CD4-positive, CD25-positive, alpha-beta regulatory T cell (primary cell): Measurements from ENCODE around the gene HOXC5. TPM values are rescaled to one million over a fixed set of nuclear protein-coding genes. Genes with fewer than 3 reads are reported as not detected.

ENCODE experiments used
- ATAC-seq, 2 donors: fragments of 150-1000 bp; cut with Tn5 transposase; one replicate each; pipeline ENCODE4 v1.10.0; 2021; ENCODE audit warnings: low read depth in 2 of 2, moderate number of reproducible peaks in 2 of 2, moderate library complexity in 1 of 2
- DNase-seq, 3 donors: peaks; one replicate each; pipeline versions ENCODE4 v3.0.0 to v3.0.0-alpha.2; 2012 to 2022; ENCODE audit warnings: mixed read lengths in 1 of 3
- H3K27ac ChIP-seq: one replicate; pipeline ENCODE4 v1.7.0; 2013; ENCODE audit warnings: mild to moderate bottlenecking, low read length; ENCODE audit not compliant: insufficient read depth, poor library complexity, severe bottlenecking
- H3K27me3 ChIP-seq: one replicate; pipeline ENCODE4 v1.7.0; 2013; ENCODE audit warnings: low read length; ENCODE audit not compliant: control insufficient read depth, insufficient read depth
- H3K36me3 ChIP-seq: one replicate; pipeline ENCODE4 v1.7.0; 2013; ENCODE audit warnings: mild to moderate bottlenecking, low read length, moderate library complexity; ENCODE audit not compliant: control insufficient read depth, insufficient read depth
- H3K4me1 ChIP-seq: 2 replicates; pipeline ENCODE4 v1.7.0; 2013; ENCODE audit warnings: mild to moderate bottlenecking, low read length; ENCODE audit not compliant: insufficient read depth, control insufficient read depth, poor library complexity, severe bottlenecking
- H3K4me3 ChIP-seq: one replicate; pipeline ENCODE4 v1.7.0; 2013; ENCODE audit warnings: low read depth, mild to moderate bottlenecking, low read length, moderate library complexity
- H3K9me3 ChIP-seq, 2 experiments: 1 replicate in 1 of 2; 2 replicates in 1 of 2; pipeline ENCODE4 v1.7.0; 2013; ENCODE audit warnings: low read length in 2 of 2, mild to moderate bottlenecking in 1 of 2, moderate library complexity in 1 of 2; ENCODE audit not compliant: control insufficient read depth in 2 of 2
- H3K27ac Mint-ChIP-seq, 3 donors: one replicate each; pipeline ENCODE4 v1.8.0; 2020 to 2022; ENCODE audit warnings: mild to moderate bottlenecking in 3 of 3, mixed read lengths in 3 of 3, moderate library complexity in 2 of 3
- H3K27me3 Mint-ChIP-seq: one replicate; pipeline ENCODE4 v1.8.0; 2022; ENCODE audit warnings: mild to moderate bottlenecking, mixed read lengths
- H3K36me3 Mint-ChIP-seq: one replicate; pipeline ENCODE4 v1.8.0; 2020; ENCODE audit warnings: mixed read lengths
- H3K4me1 Mint-ChIP-seq, 4 donors: one replicate each; pipeline ENCODE4 v1.8.0; 2020 to 2022; ENCODE audit warnings: mixed read lengths in 4 of 4, mild to moderate bottlenecking in 1 of 4
- H3K4me3 Mint-ChIP-seq, 4 donors: one replicate each; pipeline ENCODE4 v1.8.0; 2020 to 2022; ENCODE audit warnings: mild to moderate bottlenecking in 4 of 4, mixed read lengths in 4 of 4, moderate library complexity in 3 of 4
- H3K9me3 Mint-ChIP-seq, 7 donors: one replicate each; pipeline ENCODE4 v1.8.0; 2020 to 2022; ENCODE audit warnings: mixed read lengths in 7 of 7, mild to moderate bottlenecking in 3 of 7, moderate library complexity in 2 of 7
- polyA plus RNA-seq, 4 donors: library from polyadenylated mRNA; unstranded; fragments of 300-500 nt; fragmentation: Illumina TruSeq; gene quantifications; one replicate each; pipeline ENCODE4 v1.2.3, GENCODE V29; 2021
- total RNA-seq: library from RNA; stranded (reverse); gene quantifications from one replicate; pipeline ENCODE4 v1.2.3, GENCODE V29; 2022

The HOXC5 gene
- total and polyA plus RNA-seq, 5 donors from 2014 or later = not detected

DNA sequence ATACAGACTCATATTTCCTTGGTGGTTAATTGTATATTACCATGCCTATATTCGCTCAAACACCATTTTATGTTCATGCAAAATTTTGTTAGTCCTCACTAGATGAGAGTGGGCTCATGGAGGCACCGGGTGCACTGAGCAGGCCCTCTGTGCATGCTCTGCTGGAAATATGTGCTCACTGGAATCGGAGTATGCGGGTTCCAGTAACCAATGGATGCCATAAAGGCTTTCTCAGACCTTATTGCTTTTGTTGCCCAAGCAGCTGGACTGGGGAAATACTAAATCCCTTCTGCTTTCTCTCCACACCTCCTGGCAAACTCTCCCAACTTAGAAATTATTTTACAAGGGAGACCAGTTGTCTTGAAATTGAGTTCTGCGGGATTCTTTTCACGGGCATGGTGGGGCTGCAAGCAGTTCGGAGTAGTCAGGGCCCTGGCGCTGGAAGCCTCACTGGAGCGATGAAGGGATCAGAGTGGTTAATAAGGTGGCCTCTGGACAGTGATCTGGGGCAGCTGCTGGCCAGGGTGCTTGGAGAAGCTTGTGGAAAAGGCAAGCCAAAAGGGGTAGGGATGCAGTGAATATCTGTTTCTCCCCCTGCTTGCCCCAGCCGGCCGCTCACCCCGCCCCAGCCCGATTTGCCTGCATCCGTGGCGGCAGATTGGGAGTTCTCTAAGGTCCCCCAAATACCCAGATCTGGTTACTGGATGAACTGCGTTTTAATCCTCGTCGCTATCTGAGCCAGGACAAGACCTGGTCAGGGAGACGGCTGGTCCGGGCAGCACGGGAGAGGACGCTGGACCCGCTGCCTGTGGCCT, 12.1 kb upstream of the HOXC5 start:
- peaks cover 18% of the 10 kb centered on the region for H3K4me1 ChIP-seq
- DNase-seq (no peak), ATAC-seq (no peak)
- H3K27me3 Mint-ChIP-seq = peaks cover 90% of the 10 kb centered on the region
- peaks cover 0 to 21% (median 11%) of the 10 kb centered on the region in 4 donors for H3K4me1 Mint-ChIP-seq
- no peak overlapping the region for H3K27ac ChIP-seq
- peak overlapping the region in 1 of 4 donors; percentile 64 for H3K4me3 Mint-ChIP-seq
- peaks cover 0 to 8% (median 0%) of the 10 kb centered on the region in 7 donors for H3K9me3 Mint-ChIP-seq
- H3K36me3 Mint-ChIP-seq = no peaks in the 10 kb centered on the region
- H3K36me3 ChIP-seq = no peaks in the 10 kb centered on the region
- H3K9me3 ChIP-seq = no peaks in the 10 kb centered on the region
- no peak overlapping the region for H3K4me3 ChIP-seq
- H3K27me3 ChIP-seq = peaks cover 38% of the 10 kb centered on the region
- H3K27ac Mint-ChIP-seq = no peak overlapping the region

GRCh38 chr12:54021432-54022013, 11.3 kb upstream of the HOXC5 start:
- Histone ChIP-seq H3K4me1 (peaks cover 18% of the 10 kb centered on the region), H3K27me3 (peaks cover 39% of the 10 kb centered on the region), H3K4me3 (no peak overlapping the region), H3K9me3 (no peaks in the 10 kb centered on the region), H3K36me3 (no peaks in the 10 kb centered on the region), H3K27ac (no peak overlapping the region)
- peaks cover 0 to 8% (median 0%) of the 10 kb centered on the region in 7 donors for H3K9me3 Mint-ChIP-seq
- no peak overlapping the region for H3K27ac Mint-ChIP-seq
- peaks cover 0 to 21% (median 12%) of the 10 kb centered on the region in 4 donors for H3K4me1 Mint-ChIP-seq
- no peak overlapping the region for H3K4me3 Mint-ChIP-seq
- peaks cover 90% of the 10 kb centered on the region for H3K27me3 Mint-ChIP-seq
- no peak for DNase-seq
- no peaks in the 10 kb centered on the region for H3K36me3 Mint-ChIP-seq
- ATAC-seq = no peak

- no peak for ATAC-seq
Measured at GRCh38 chr12:54022960-54023884, 9.6 kb upstream of the HOXC5 start.

DNA sequence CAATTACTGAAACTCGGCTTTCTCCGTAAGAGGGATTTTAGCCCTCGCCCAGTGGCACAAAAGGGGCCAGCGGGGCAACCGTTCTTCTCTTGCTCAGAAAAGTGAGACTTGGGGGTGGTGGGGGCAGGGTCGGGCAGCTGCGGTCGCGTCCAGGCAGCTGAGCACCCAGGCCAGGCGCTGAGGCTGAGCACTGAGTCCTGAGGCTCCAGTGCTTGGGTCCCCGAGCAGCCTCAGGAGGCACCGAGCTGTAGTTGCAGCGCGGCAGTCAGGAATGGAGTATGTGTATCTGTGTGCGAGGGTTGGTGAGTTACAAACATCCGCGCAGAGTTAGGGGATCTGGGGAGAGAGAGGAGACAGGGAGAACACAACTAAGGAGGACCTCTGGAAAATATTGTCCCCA, 8.7 kb upstream of the HOXC5 start:
- H3K4me3 ChIP-seq = no peak overlapping the region
- ATAC-seq = no peak
- H3K27ac Mint-ChIP-seq = no peak overlapping the region
- H3K27me3 ChIP-seq = peaks cover 48% of the 10 kb centered on the region
- no peaks in the 10 kb centered on the region for H3K9me3 ChIP-seq
- H3K9me3 Mint-ChIP-seq = peaks cover 0 to 3% (median 0%) of the 10 kb centered on the region in 7 donors
- no peaks in the 10 kb centered on the region for H3K36me3 ChIP-seq
- H3K4me1 Mint-ChIP-seq = peaks cover 0 to 16% (median 12%) of the 10 kb centered on the region in 4 donors
- no peak overlapping the region for H3K27ac ChIP-seq
- peaks cover 4% of the 10 kb centered on the region for H3K4me1 ChIP-seq
- no peak for DNase-seq
- peaks cover 97% of the 10 kb centered on the region for H3K27me3 Mint-ChIP-seq
- H3K36me3 Mint-ChIP-seq = no peaks in the 10 kb centered on the region
- no peak overlapping the region for H3K4me3 Mint-ChIP-seq

More at GRCh38 chr12:54022960-54023884, 9.6 kb upstream of the HOXC5 start:
- Histone ChIP-seq H3K36me3 (no peaks in the 10 kb centered on the region), H3K27me3 (peaks cover 48% of the 10 kb centered on the region), H3K9me3 (no peaks in the 10 kb centered on the region), H3K27ac (no peak overlapping the region), H3K4me3 (no peak overlapping the region), H3K4me1 (peaks cover 6% of the 10 kb centered on the region)
- no peaks in the 10 kb centered on the region for H3K36me3 Mint-ChIP-seq
- H3K4me1 Mint-ChIP-seq = peaks cover 0 to 16% (median 11%) of the 10 kb centered on the region in 4 donors
- H3K4me3 Mint-ChIP-seq = no peak overlapping the region
- DNase-seq = no peak
- no peak overlapping the region for H3K27ac Mint-ChIP-seq
- peaks cover 93% of the 10 kb centered on the region for H3K27me3 Mint-ChIP-seq
- H3K9me3 Mint-ChIP-seq = peaks cover 0 to 3% (median 0%) of the 10 kb centered on the region in 7 donors

GRCh38 chr12:54024581-54025305, 8.1 kb upstream of the HOXC5 start:
- no peaks in the 10 kb centered on the region for H3K9me3 ChIP-seq
- no peak overlapping the region for H3K27ac Mint-ChIP-seq
- DNase-seq (no peak), ATAC-seq (no peak)
- H3K4me1 Mint-ChIP-seq = peaks cover 0 to 19% (median 12%) of the 10 kb centered on the region in 4 donors
- no peaks in the 10 kb centered on the region for H3K36me3 ChIP-seq
- peaks cover 4% of the 10 kb centered on the region for H3K4me1 ChIP-seq
- H3K27me3 Mint-ChIP-seq = peaks cover 97% of the 10 kb centered on the region
- peaks cover 0 to 3% (median 0%) of the 10 kb centered on the region in 7 donors for H3K9me3 Mint-ChIP-seq
- peaks cover 50% of the 10 kb centered on the region for H3K27me3 ChIP-seq
- H3K27ac ChIP-seq = no peak overlapping the region
- no peaks in the 10 kb centered on the region for H3K36me3 Mint-ChIP-seq
- no peak overlapping the region for H3K4me3 Mint-ChIP-seq
- no peak overlapping the region for H3K4me3 ChIP-seq

DNA sequence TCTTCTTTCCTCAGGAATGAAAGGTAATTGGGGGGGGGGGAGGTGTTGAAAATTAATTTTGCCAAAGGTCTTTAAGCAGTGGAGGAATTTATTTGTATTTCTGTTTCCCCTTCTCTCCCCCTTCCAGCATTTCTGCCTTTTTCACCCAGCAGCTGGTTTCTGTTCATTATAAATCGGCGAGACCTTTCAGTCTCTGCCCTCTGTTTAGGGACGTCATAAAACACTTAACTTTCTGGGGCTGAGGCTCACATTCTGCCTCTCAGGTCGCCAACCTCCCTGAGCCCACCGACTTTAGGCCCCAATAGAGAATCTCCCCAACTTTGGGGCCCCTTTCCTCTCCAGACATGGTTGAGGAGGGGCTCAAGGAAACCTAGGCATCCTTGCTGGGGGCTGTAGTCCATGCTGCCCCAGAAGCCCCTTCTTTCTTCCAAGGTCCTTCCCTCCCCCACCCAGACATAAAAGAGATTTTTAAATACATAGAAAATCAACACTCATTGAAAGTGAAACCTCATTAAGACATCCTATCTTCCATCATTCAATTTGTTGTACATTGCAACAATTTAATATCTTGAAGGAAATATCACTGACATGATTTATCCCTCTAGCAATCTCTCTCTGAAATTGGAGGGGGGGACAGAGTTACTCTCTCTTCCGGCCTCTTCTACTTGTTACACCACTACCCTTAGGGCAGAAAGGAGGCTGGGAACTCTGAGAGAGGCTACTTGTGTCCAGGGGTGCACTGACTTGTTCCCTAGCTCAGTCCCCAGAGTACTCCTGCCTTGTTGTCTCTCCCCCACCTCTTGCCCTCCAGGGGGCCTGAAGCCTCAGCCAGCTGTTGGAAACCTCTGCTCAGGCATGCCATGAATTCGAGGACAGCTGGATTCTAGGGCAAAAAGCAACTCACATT, 7.1 kb upstream of the HOXC5 start:
- ATAC-seq (no peak), DNase-seq (no peak)
- Histone ChIP-seq H3K27me3 (peaks cover 44% of the 10 kb centered on the region), H3K4me1 (peaks cover 6% of the 10 kb centered on the region), H3K9me3 (no peaks in the 10 kb centered on the region), H3K4me3 (no peak overlapping the region), H3K36me3 (no peaks in the 10 kb centered on the region), H3K27ac (no peak overlapping the region)
- peaks cover 0 to 3% (median 0%) of the 10 kb centered on the region in 7 donors for H3K9me3 Mint-ChIP-seq
- H3K4me3 Mint-ChIP-seq = no peak overlapping the region
- H3K27me3 Mint-ChIP-seq = peaks cover 97% of the 10 kb centered on the region
- H3K4me1 Mint-ChIP-seq = peaks cover 0 to 19% (median 10%) of the 10 kb centered on the region in 4 donors
- H3K36me3 Mint-ChIP-seq = no peaks in the 10 kb centered on the region
- no peak overlapping the region for H3K27ac Mint-ChIP-seq
